Duodenal mucosa (tissue), 2 donors: ENCODE results near the gene NPIPB13.
"Not testable (repeated sequence)": the region's sequence is repeated elsewhere in the genome, so short reads cannot be mapped to it uniquely, and the experiment has no call there.

Source experiments
- H3K27ac ChIP-seq: one replicate; pipeline ENCODE4 v1.7.0; 2013; ENCODE audit warnings: low read depth, low read length
- H3K27me3 ChIP-seq, 2 donors: one replicate each; pipeline ENCODE4 v1.7.0; 2013; ENCODE audit warnings: low read length in 2 of 2, control low read depth in 1 of 2; ENCODE audit not compliant: insufficient read depth in 2 of 2, control insufficient read depth in 1 of 2
- H3K36me3 ChIP-seq, 2 donors: one replicate each; pipeline ENCODE4 v1.7.0; 2013; ENCODE audit warnings: low read length in 2 of 2, control low read depth in 1 of 2; ENCODE audit not compliant: insufficient read depth in 2 of 2, control insufficient read depth in 1 of 2
- H3K4me1 ChIP-seq, 2 donors: one replicate each; pipeline ENCODE4 v1.7.0; 2013; ENCODE audit warnings: low read length in 2 of 2, control low read depth in 1 of 2; ENCODE audit not compliant: insufficient read depth in 2 of 2, control insufficient read depth in 1 of 2
- H3K4me3 ChIP-seq, 2 donors: one replicate each; pipeline ENCODE4 v1.7.0; 2013; ENCODE audit warnings: low read length in 2 of 2, low read depth in 1 of 2
- H3K9ac ChIP-seq, 2 donors: one replicate each; pipeline ENCODE4 v1.7.0; 2013; ENCODE audit warnings: low read length in 2 of 2, low read depth in 1 of 2
- H3K9me3 ChIP-seq, 2 donors: one replicate each; pipeline ENCODE4 v1.7.0; 2013; ENCODE audit warnings: low read length in 2 of 2, control low read depth in 1 of 2; ENCODE audit not compliant: control insufficient read depth in 1 of 2

NPIPB13 gene

GRCh38 chr16:30199049-30199448 lies 49.2 kb downstream of the NPIPB13 start, which contains the start of gene SULT1A3:
SULT1A3 (plus strand) TSS chr16:30199255; CDS start chr16:30200729, 1,474 bp downstream.
- not testable (repeated sequence) for H3K27ac ChIP-seq, H3K27me3 ChIP-seq

More at GRCh38 chr16:30199049-30199448, 49.2 kb downstream of the NPIPB13 start, which contains the start of gene SULT1A3:
- not testable (repeated sequence) for H3K36me3 ChIP-seq, H3K9me3 ChIP-seq, H3K9ac ChIP-seq, H3K4me3 ChIP-seq, H3K4me1 ChIP-seq
